PC-3 (cell line): ENCODE results near the gene CACNA1S. TPM values are rescaled to one million over a fixed set of nuclear protein-coding genes. Genes with fewer than 3 reads are reported as not detected.
A peak's percentile ranks its signal among the peaks of the same experiment; 100 is the strongest.

ENCODE experiments used
- ATAC-seq: fragments of 200-7000 bp; cut with Tn5 transposase; 2 replicates; pipeline ENCODE4 v1.9.1; 2020; ENCODE audit warnings: mild to moderate bottlenecking, moderate library complexity
- BruUV-seq: library from RNA; stranded (reverse); fragments of 400-500 nt; replicated peaks from 2 replicates; lab custom pipeline; 2021; lab: Mats Ljungman, UMichigan
- CTCF ChIA-PET: fragments of 300-600 bp; sonication (Branson Sonifier 250); formaldehyde crosslinking; loops from one replicate; lab custom pipeline; 2022; ENCODE audit warnings: antibody characterized with exemption; lab: Charles Lee
- POLR2A ChIA-PET: fragments of 300-600 bp; sonication (Branson Sonifier 250); formaldehyde crosslinking; loops from one replicate; lab custom pipeline; 2022; ENCODE audit warnings: antibody characterized with exemption; ENCODE audit not compliant: unreplicated experiment; lab: Charles Lee
- DNase-seq: peaks from one replicate; pipeline ENCODE4 v3.0.0-alpha.2; 2015
- H2AFZ ChIP-seq: fragments of 300-600 bp; sonication (generic); 2 replicates; pipeline ENCODE4 v1.6.0; 2016; ENCODE audit warnings: antibody characterized with exemption, low read length
- H3F3A ChIP-seq: fragments of 300-600 bp; sonication (generic); one replicate; pipeline ENCODE4 v1.6.0; 2017; ENCODE audit warnings: antibody characterized with exemption, low read length, control low read depth, mild to moderate bottlenecking; ENCODE audit not compliant: unreplicated experiment
- H3K27ac ChIP-seq: fragments of 300-600 bp; sonication (generic); 2 replicates; pipeline ENCODE4 v1.5.1; 2016; ENCODE audit warnings: mild to moderate bottlenecking, low read length
- H3K27me3 ChIP-seq: fragments of 300-600 bp; sonication (generic); 2 replicates; pipeline ENCODE4 v1.6.1; 2016; ENCODE audit warnings: low read length, mixed read lengths
- H3K36me3 ChIP-seq: fragments of 300-600 bp; sonication (generic); 2 replicates; pipeline ENCODE4 v1.6.1; 2016; ENCODE audit warnings: low read depth, mixed run types, low read length, mixed read lengths
- H3K4me1 ChIP-seq: fragments of 300-600 bp; sonication (generic); 2 replicates; pipeline ENCODE4 v1.5.1; 2016; ENCODE audit warnings: low read length; ENCODE audit not compliant: insufficient read depth
- H3K4me2 ChIP-seq: fragments of 300-600 bp; sonication (generic); 2 replicates; pipeline ENCODE4 v1.6.0; 2016; ENCODE audit warnings: low read length
- H3K4me3 ChIP-seq: fragments of 300-600 bp; sonication (generic); 2 replicates; pipeline ENCODE4 v1.5.1; 2016; ENCODE audit warnings: mild to moderate bottlenecking, low read length, mixed read lengths
- H3K79me2 ChIP-seq: fragments of 300-600 bp; sonication (generic); 2 replicates; pipeline ENCODE4 v1.6.1; 2017; ENCODE audit warnings: low read length, mixed read lengths
- H3K9ac ChIP-seq: fragments of 300-600 bp; sonication (generic); 2 replicates; pipeline ENCODE4 v1.6.0; 2016; ENCODE audit warnings: mild to moderate bottlenecking, low read length
- H3K9me2 ChIP-seq: fragments of 300-600 bp; sonication (generic); replicated peaks from 2 replicates; pipeline ENCODE4 v1.6.1; 2016; ENCODE audit warnings: mixed run types, low read length, mixed read lengths
- H3K9me3 ChIP-seq: fragments of 300-600 bp; sonication (generic); 2 replicates; pipeline ENCODE4 v1.6.1; 2016; ENCODE audit warnings: low read length, mixed read lengths
- H4K20me1 ChIP-seq: fragments of 300-600 bp; sonication (generic); 2 replicates; pipeline ENCODE4 v1.6.1; 2016; ENCODE audit warnings: low read length, mixed read lengths
- EZH2 ChIP-seq: fragments of 300-600 bp; sonication (generic); IDR thresholded peaks from one replicate; pipeline ENCODE4 v1.6.1; 2017; ENCODE audit warnings: antibody characterized with exemption, mild to moderate bottlenecking, low read length; ENCODE audit not compliant: unreplicated experiment
- EZH2phosphoT487 ChIP-seq: fragments of 300-600 bp; sonication (generic); IDR thresholded peaks from 2 replicates; pipeline ENCODE4 v1.6.1; 2018; ENCODE audit warnings: mild to moderate bottlenecking, antibody characterized with exemption, low read length, borderline replicate concordance
- intact Hi-C: fragments of 100-400 bp; cut with micrococcal nuclease; formaldehyde crosslinking; loops from 2 replicates; pipeline ENCODE4 v1.9.0; 2023
- total RNA-seq: library from RNA; depleted of rRNA; stranded (reverse); fragments of >200 nt; gene quantifications from 2 replicates; pipeline ENCODE4 v1.2.3, GENCODE V29; 2014
- TF ChIP-seq, protein P1 (sequence below): fragments of 300-600 bp; sonication (generic); conservative IDR thresholded peaks from 2 replicates; pipeline ENCODE4 v1.5.1; 2017; ENCODE audit warnings: antibody characterized with exemption, low read depth, mild to moderate bottlenecking, low read length

Gene CACNA1S
- total RNA-seq, 1 experiment from 2014 or later = not detected

DNA sequence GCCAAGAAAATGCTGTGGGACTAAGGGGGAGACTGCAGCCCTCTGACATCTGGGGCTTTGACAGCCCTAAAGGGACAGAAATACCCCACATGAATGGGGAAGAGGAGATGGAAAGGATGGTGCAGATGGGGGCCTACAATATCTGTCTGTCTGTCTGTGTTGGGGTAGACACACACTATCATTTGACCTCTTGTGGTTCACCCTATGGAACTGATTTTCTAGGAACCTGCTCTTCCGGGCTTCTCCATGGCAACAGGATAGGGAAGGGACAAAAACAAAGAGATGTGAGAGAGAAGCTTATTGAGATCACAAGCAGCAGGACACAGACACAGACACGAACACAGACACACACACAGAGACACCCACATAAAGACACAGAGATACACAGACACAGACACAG, 105.8 kb downstream of the CACNA1S start:
- H3K79me2 ChIP-seq = no peaks in the 10 kb centered on the region
- TF ChIP-seq, protein P1, sequence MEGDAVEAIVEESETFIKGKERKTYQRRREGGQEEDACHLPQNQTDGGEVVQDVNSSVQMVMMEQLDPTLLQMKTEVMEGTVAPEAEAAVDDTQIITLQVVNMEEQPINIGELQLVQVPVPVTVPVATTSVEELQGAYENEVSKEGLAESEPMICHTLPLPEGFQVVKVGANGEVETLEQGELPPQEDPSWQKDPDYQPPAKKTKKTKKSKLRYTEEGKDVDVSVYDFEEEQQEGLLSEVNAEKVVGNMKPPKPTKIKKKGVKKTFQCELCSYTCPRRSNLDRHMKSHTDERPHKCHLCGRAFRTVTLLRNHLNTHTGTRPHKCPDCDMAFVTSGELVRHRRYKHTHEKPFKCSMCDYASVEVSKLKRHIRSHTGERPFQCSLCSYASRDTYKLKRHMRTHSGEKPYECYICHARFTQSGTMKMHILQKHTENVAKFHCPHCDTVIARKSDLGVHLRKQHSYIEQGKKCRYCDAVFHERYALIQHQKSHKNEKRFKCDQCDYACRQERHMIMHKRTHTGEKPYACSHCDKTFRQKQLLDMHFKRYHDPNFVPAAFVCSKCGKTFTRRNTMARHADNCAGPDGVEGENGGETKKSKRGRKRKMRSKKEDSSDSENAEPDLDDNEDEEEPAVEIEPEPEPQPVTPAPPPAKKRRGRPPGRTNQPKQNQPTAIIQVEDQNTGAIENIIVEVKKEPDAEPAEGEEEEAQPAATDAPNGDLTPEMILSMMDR = no peak
- TF ChIP-seq EZH2phosphoT487 (no peak), EZH2 (no peak)
- BruUV-seq = no TSS peak
- H3K27ac ChIP-seq = no peak overlapping the region
- no peaks in the 10 kb centered on the region for H4K20me1 ChIP-seq
- no peaks in the 10 kb centered on the region for H3K9me2 ChIP-seq
- intact Hi-C loops = no loop called here
- no peak overlapping the region for H3K9ac ChIP-seq
- H3K9me3 ChIP-seq = no peaks in the 10 kb centered on the region
- POLR2A ChIA-PET = no interaction called here
- no peaks in the 10 kb centered on the region for H3F3A ChIP-seq
- H3K4me2 ChIP-seq = no peak overlapping the region
- no peak for DNase-seq
- no peak overlapping the region for H3K4me3 ChIP-seq
- CTCF ChIA-PET = interaction anchor here (0.9 kb wide), 1 partner anchor 26 kb away, joined by 3 read pairs; no protein-coding TSS in a partner anchor
- no peak overlapping the region for H2AFZ ChIP-seq
- peaks cover 19% of the 10 kb centered on the region; the same call in 1 of the 2 replicates for H3K27me3 ChIP-seq
- H3K4me1 ChIP-seq = no peaks in the 10 kb centered on the region
- ATAC-seq = no peak; the same call in 1 of the 2 replicates
- H3K36me3 ChIP-seq = no peaks in the 10 kb centered on the region

DNA sequence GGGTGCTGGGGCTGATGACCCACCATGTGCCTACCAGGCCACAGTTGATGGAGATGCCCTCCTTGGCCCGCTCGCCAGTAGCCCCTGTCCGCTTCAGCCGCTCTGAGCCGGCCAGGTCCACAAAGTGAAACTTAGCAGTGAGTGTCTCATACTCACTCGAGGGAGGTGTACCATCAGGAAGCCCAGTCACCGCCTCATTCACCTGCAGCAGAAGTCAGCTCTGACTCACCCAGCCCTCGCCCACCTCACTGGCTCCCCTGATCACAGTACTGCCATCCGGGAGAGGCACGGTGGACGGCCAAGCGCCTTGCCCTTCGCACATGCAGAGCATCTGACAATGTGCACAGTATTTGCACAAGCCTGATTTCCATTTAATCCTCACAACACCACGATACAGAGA, 107.5 kb downstream of the CACNA1S start:
- H3K27ac ChIP-seq = no peak overlapping the region
- TF ChIP-seq EZH2phosphoT487 (no peak), EZH2 (no peak)
- TF ChIP-seq, protein P1 = no peak
- H2AFZ ChIP-seq = no peak overlapping the region
- ATAC-seq (peak; percentile 46), DNase-seq (peak; percentile 63)
- ChIA-PET CTCF (no interaction called here), POLR2A (no interaction called here)
- H3K4me3 ChIP-seq = no peak overlapping the region
- H3K36me3 ChIP-seq = no peaks in the 10 kb centered on the region
- H3K79me2 ChIP-seq = no peaks in the 10 kb centered on the region
- H3F3A ChIP-seq = no peaks in the 10 kb centered on the region
- no peak overlapping the region for H3K9ac ChIP-seq
- H3K9me2 ChIP-seq = no peaks in the 10 kb centered on the region
- peak overlapping the region; percentile 27 for H3K4me2 ChIP-seq
- BruUV-seq = no TSS peak
- no peaks in the 10 kb centered on the region for H3K9me3 ChIP-seq
- no peaks in the 10 kb centered on the region for H4K20me1 ChIP-seq
- no peaks in the 10 kb centered on the region for H3K4me1 ChIP-seq
- 0 out of 2 replicates have a peak, but pooled peaks cover 7% of the 10 kb centered on the region for H3K27me3 ChIP-seq
- intact Hi-C loops = no loop called here

DNA sequence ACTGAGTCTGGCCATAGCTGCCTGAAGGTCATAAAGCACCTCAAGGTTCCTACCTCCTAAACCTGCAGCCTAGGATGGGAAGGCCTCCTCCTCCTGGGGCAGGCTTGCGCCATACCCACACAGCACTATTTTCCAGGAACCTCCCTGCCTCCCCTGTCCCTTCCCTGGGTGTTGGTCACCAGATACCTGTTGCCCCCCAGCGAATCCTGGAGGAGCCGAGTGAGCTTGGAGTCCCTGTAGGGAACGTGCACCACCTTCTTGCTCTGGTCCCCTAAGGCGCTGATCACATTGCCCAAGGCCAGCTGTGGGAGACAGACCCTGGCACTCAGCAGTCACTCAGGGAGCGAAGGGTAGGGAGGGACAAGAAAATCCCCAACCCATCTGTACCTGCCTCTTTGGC, 108.1 kb downstream of the CACNA1S start:
- Histone ChIP-seq H3K4me1 (no peaks in the 10 kb centered on the region), H3K27me3 (peaks cover 10% of the 10 kb centered on the region), H3K36me3 (no peaks in the 10 kb centered on the region), H3K4me3 (no peak overlapping the region), H3K9me2 (no peaks in the 10 kb centered on the region), H2AFZ (no peak overlapping the region), H3K4me2 (peak overlapping the region; percentile 27), H3K79me2 (no peaks in the 10 kb centered on the region), H3F3A (no peaks in the 10 kb centered on the region), H3K9ac (no peak overlapping the region), H3K9me3 (no peaks in the 10 kb centered on the region), H3K27ac (no peak overlapping the region), H4K20me1 (no peaks in the 10 kb centered on the region)
- CTCF ChIA-PET = no interaction called here
- DNase-seq (no peak), ATAC-seq (no peak)
- TF ChIP-seq, protein P1 = no peak
- BruUV-seq = no TSS peak
- POLR2A ChIA-PET = no interaction called here
- intact Hi-C loops = no loop called here
